GM21515 (cell line): Measurements from ENCODE around the gene ORC3.
A peak's percentile ranks its signal among the peaks of the same experiment; 100 is the strongest.
"Not testable (repeated sequence)": the region's sequence is repeated elsewhere in the genome, so short reads cannot be mapped to it uniquely, and the experiment has no call there.

Source experiments
- ATAC-seq: cut with Tn5 transposase; IDR thresholded peaks from one replicate; pipeline ENCODE4 v1.9.1; 2021; ENCODE audit not compliant: unreplicated experiment

The ORC3 gene

GRCh38 chr6:87690441-87690840 is 100.5 kb downstream of the ORC3 start:
- no peak for ATAC-seq

- ATAC-seq: no peak
These were observed 102.2 kb downstream of the ORC3 start for GRCh38 chr6:87692086-87692485.

GRCh38 chr6:87696817-87697216 is 106.9 kb downstream of the ORC3 start:
- not testable (repeated sequence) for ATAC-seq

GRCh38 chr6:87697581-87698546 is 107.9 kb downstream of the ORC3 start:
- no peak for ATAC-seq

GRCh38 chr6:87698547-87699006 is 108.6 kb downstream of the ORC3 start:
- no peak for ATAC-seq

GRCh38 chr6:87699576-87699975 is 109.6 kb downstream of the ORC3 start:
- ATAC-seq: no peak

GRCh38 chr6:87700397-87701343 is 110.7 kb downstream of the ORC3 start:
- no peak for ATAC-seq

- ATAC-seq: no peak
These were observed 111.4 kb downstream of the ORC3 start for GRCh38 chr6:87701344-87701675.

GRCh38 chr6:87701676-87702588 is 112.0 kb downstream of the ORC3 start, which contains the start of gene AKIRIN2:
AKIRIN2 (minus strand) TSS chr6:87702233; CDS start chr6:87701684, 549 bp downstream.
- ATAC-seq: peak; percentile 67

GRCh38 chr6:87702589-87702945 is 112.6 kb downstream of the ORC3 start:
- ATAC-seq: peak; percentile 21

GRCh38 chr6:87703039-87703438 is 113.1 kb downstream of the ORC3 start:
- not testable (repeated sequence) for ATAC-seq

GRCh38 chr6:87705070-87705691 is 115.2 kb downstream of the ORC3 start:
- ATAC-seq: peak; percentile 44

- no peak for ATAC-seq
These were observed 116.4 kb downstream of the ORC3 start for GRCh38 chr6:87706187-87706966.

GRCh38 chr6:87708581-87709427 is 118.9 kb downstream of the ORC3 start:
- not testable (repeated sequence) for ATAC-seq

GRCh38 chr6:87710090-87710489 is 120.2 kb downstream of the ORC3 start:
- no peak for ATAC-seq

- ATAC-seq: not testable (repeated sequence)
These were observed 122.8 kb downstream of the ORC3 start for GRCh38 chr6:87712713-87713112.

GRCh38 chr6:87714093-87714842 is 124.3 kb downstream of the ORC3 start:
- no peak for ATAC-seq
